ENCODE measurements around the gene ZNF878. TPM values are rescaled to one million over a fixed set of nuclear protein-coding genes. Genes with fewer than 3 reads are reported as not detected.
"Not testable (repeated sequence)": the region's sequence is repeated elsewhere in the genome, so short reads cannot be mapped to it uniquely, and the experiment has no call there.

Gene ZNF878
- total and polyA plus RNA-seq, 9 donors, result 0.08 to 0.62 (median 0.25) TPM; not detected in 2

- no peak overlapping the region for H3K27ac ChIP-seq
- H3K27me3 ChIP-seq, result no peaks in the 10 kb centered on the region
- H3K4me3 ChIP-seq, result peak overlapping the region; percentile 62
- H3K36me3 ChIP-seq, result no peaks in the 10 kb centered on the region
- DNase-seq, result no peak
- intact Hi-C loops (cut with DNase I), result no loop called here
- H3K9me3 ChIP-seq, result no peaks in the 10 kb centered on the region
- H3K4me1 ChIP-seq (ENCODE audit: insufficient read depth), result peaks cover 3% of the 10 kb centered on the region
- TF ChIP-seq EP300 (IDR thresholded peaks at IDR 0.05) (no peak), CTCF (IDR thresholded peaks at IDR 0.05) (no peak), POLR2A (IDR thresholded peaks at IDR 0.05) (no peak)
- 14 to 27% (median 21%) methylated on average over 10 of the region's 10 CpGs for WGBS, 3 donors
Measured at GRCh38 chr19:12092956-12093355, 40.2 kb upstream of the ZNF878 start.

- Histone ChIP-seq H3K27me3 (no peaks in the 10 kb centered on the region), H3K27ac (peak overlapping the region; percentile 55 to 62), H3K4me1 (ENCODE audit: insufficient read depth) (peaks cover 3% of the 10 kb centered on the region), H3K4me3 (peak overlapping the region; percentile 62), H3K36me3 (no peaks in the 10 kb centered on the region), H3K9me3 (no peaks in the 10 kb centered on the region)
- DNase-seq, result peak; percentile 79 to 88 (median 81)
- TF ChIP-seq EP300 (IDR thresholded peaks at IDR 0.05) (no peak), POLR2A (IDR thresholded peaks at IDR 0.05) (no peak), CTCF (IDR thresholded peaks at IDR 0.05) (no peak)
- WGBS, 3 donors, result 1% methylated on average over 45 to 53 of the region's 53 CpGs
- intact Hi-C loops (cut with DNase I), result no loop called here
Measured at GRCh38 chr19:12092065-12092867, 39.5 kb upstream of the ZNF878 start.

GRCh38 chr19:12090807-12091206 lies 38.0 kb upstream of the ZNF878 start:
- Histone ChIP-seq H3K27me3 (no peaks in the 10 kb centered on the region), H3K4me3 (no peak overlapping the region), H3K27ac (no peak overlapping the region), H3K36me3 (no peaks in the 10 kb centered on the region), H3K9me3 (no peaks in the 10 kb centered on the region), H3K4me1 (ENCODE audit: insufficient read depth) (peaks cover 3% of the 10 kb centered on the region)
- TF ChIP-seq CTCF (IDR thresholded peaks at IDR 0.05) (peak in 2 of 3 donors; percentile 21 to 29), POLR2A (IDR thresholded peaks at IDR 0.05) (no peak)
- WGBS, 3 donors, result 59 to 69% (median 60%) methylated on average over 5 of the region's 5 CpGs
- DNase-seq, result peak; percentile 38 to 68 (median 60)
- intact Hi-C loops (cut with DNase I), result no loop called here

- no peak overlapping the region for H3K4me3 ChIP-seq
- no peaks in the 10 kb centered on the region for H3K36me3 ChIP-seq
- no peaks in the 10 kb centered on the region for H3K27me3 ChIP-seq
- WGBS, 3 donors, result 92 to 97% (median 96%) methylated on average over 5 of the region's 5 CpGs
- no peak overlapping the region for H3K27ac ChIP-seq
- peaks cover 0 to 19% of the 10 kb centered on the region in 2 donors for H3K9me3 ChIP-seq
- no peaks in the 10 kb centered on the region for H3K4me1 ChIP-seq (ENCODE audit: insufficient read depth)
- intact Hi-C loops (cut with DNase I), result no loop called here
- TF ChIP-seq CTCF (IDR thresholded peaks at IDR 0.05) (no peak), EP300 (IDR thresholded peaks at IDR 0.05) (no peak), POLR2A (IDR thresholded peaks at IDR 0.05) (no peak)
- DNase-seq, result no peak
Measured at GRCh38 chr19:12085074-12085818, 32.5 kb upstream of the ZNF878 start.

- H3K4me3 ChIP-seq; H3K36me3 ChIP-seq; H3K27ac ChIP-seq; DNase-seq; intact Hi-C loops (cut with DNase I); H3K4me1 ChIP-seq (ENCODE audit: insufficient read depth); H3K27me3 ChIP-seq: not testable (repeated sequence)
- peaks cover 4 to 36% of the 10 kb centered on the region in 2 donors for H3K9me3 ChIP-seq
- WGBS, 3 donors, result 96 to 98% (median 96%) methylated on average over 6 of the region's 6 CpGs
Measured at GRCh38 chr19:12083336-12083735, 30.6 kb upstream of the ZNF878 start.

Measured in ovary (tissue), 9 donors.